ENCODE measurements around the gene CELSR1. TPM values are rescaled to one million over a fixed set of nuclear protein-coding genes. Genes with fewer than 3 reads are reported as not detected.

Gene CELSR1
- total RNA-seq, 1 experiment from 2014 or later: 14.2 TPM

- no TSS peak for BruUV-seq (replicated peaks)
- no peaks in the 10 kb centered on the region for H3F3A ChIP-seq (ENCODE audit: low read length, unreplicated experiment)
- peak overlapping the region; percentile 80 for H3K4me2 ChIP-seq (ENCODE audit: low read length)
- peaks cover 31% of the 10 kb centered on the region for H3K4me1 ChIP-seq (ENCODE audit: insufficient read depth, low read length)
- no peak for DNase-seq
- ATAC-seq: no peak
- no peaks in the 10 kb centered on the region for H3K36me3 ChIP-seq (ENCODE audit: low read depth, low read length)
- H3K9ac ChIP-seq (ENCODE audit: low read length): no peak overlapping the region
- H3K9me2 ChIP-seq (replicated peaks; ENCODE audit: low read length): no peaks in the 10 kb centered on the region
- H3K79me2 ChIP-seq (ENCODE audit: low read length): peaks cover 69% of the 10 kb centered on the region
- intact Hi-C loops (cut with micrococcal nuclease): no loop called here
- no peaks in the 10 kb centered on the region for H3K27me3 ChIP-seq (ENCODE audit: low read length)
- 0 out of 2 replicates have a peak overlapping the region, but pooled peaks have one; percentile 9 for H3K27ac ChIP-seq (ENCODE audit: low read length)
- H4K20me1 ChIP-seq (ENCODE audit: low read length): 0 out of 2 replicates have a peak, but pooled peaks cover 3% of the 10 kb centered on the region
- TF ChIP-seq CTCF (conservative IDR thresholded peaks at IDR 0.05; ENCODE audit: low read depth, low read length): no peak
- no peak for TF ChIP-seq EZH2 (IDR thresholded peaks at IDR 0.05; ENCODE audit: low read length, unreplicated experiment)
- no peak for TF ChIP-seq EZH2phosphoT487 (IDR thresholded peaks at IDR 0.05; ENCODE audit: borderline replicate concordance, low read length)
- peak overlapping the region; percentile 61 for H3K4me3 ChIP-seq (ENCODE audit: low read length)
- no peaks in the 10 kb centered on the region for H3K9me3 ChIP-seq (ENCODE audit: low read length)
- POLR2A ChIA-PET (ENCODE audit: unreplicated experiment): no interaction called here
- H2AFZ ChIP-seq (ENCODE audit: low read length): no peak overlapping the region
- CTCF ChIA-PET: no interaction called here
Observed at GRCh38 chr22:46533070-46533833, 4.2 kb downstream of the CELSR1 start.

DNA sequence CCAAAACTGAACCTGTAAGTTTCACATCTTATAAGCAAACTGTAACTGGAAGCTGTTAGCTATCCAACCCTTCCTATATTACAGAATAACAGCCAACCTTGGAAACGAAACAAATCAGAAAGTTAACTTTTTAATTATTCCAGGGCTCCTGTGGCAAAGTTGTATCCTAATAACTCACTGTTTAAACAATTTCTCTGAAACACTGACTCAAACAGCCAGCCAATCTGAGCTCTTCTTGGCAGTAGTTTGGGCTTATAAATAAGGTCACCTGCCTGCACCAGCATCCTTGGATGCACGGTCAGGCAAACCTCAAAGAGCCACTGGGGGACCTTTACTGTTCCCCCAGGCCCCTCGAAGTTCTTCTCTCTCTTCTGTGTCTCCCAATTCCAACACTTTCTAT lies 5.0 kb downstream of the CELSR1 start:
- Histone ChIP-seq H3K79me2 (ENCODE audit: low read length) (peaks cover 71% of the 10 kb centered on the region), H3K9me2 (replicated peaks; ENCODE audit: low read length) (no peaks in the 10 kb centered on the region), H3K9ac (ENCODE audit: low read length) (no peak overlapping the region), H3K4me2 (ENCODE audit: low read length) (peak overlapping the region; percentile 80), H2AFZ (ENCODE audit: low read length) (no peak overlapping the region), H3F3A (ENCODE audit: low read length, unreplicated experiment) (no peaks in the 10 kb centered on the region), H3K27me3 (ENCODE audit: low read length) (no peaks in the 10 kb centered on the region), H3K36me3 (ENCODE audit: low read depth, low read length) (no peaks in the 10 kb centered on the region), H3K9me3 (ENCODE audit: low read length) (no peaks in the 10 kb centered on the region), H3K4me3 (ENCODE audit: low read length) (peak overlapping the region; percentile 61), H3K4me1 (ENCODE audit: insufficient read depth, low read length) (peaks cover 38% of the 10 kb centered on the region), H3K27ac (ENCODE audit: low read length) (peak overlapping the region; percentile 30), H4K20me1 (ENCODE audit: low read length) (0 out of 2 replicates have a peak, but pooled peaks cover 3% of the 10 kb centered on the region)
- DNase-seq (peak; percentile 47), ATAC-seq (peak; percentile 17; the same call in 1 of the 2 replicates)
- BruUV-seq (replicated peaks): no TSS peak
- intact Hi-C loops (cut with micrococcal nuclease): no loop called here
- CTCF ChIA-PET: no interaction called here
- POLR2A ChIA-PET (ENCODE audit: unreplicated experiment): no interaction called here
- TF ChIP-seq CTCF (conservative IDR thresholded peaks at IDR 0.05; ENCODE audit: low read depth, low read length) (no peak), EZH2 (IDR thresholded peaks at IDR 0.05; ENCODE audit: low read length, unreplicated experiment) (no peak), EZH2phosphoT487 (IDR thresholded peaks at IDR 0.05; ENCODE audit: borderline replicate concordance, low read length) (no peak)

GRCh38 chr22:46531581-46532175 lies 5.7 kb downstream of the CELSR1 start:
- H3K4me2 ChIP-seq (ENCODE audit: low read length): peak overlapping the region; percentile 80
- peak overlapping the region; percentile 61 for H3K4me3 ChIP-seq (ENCODE audit: low read length)
- H3K79me2 ChIP-seq (ENCODE audit: low read length): peaks cover 79% of the 10 kb centered on the region
- CTCF ChIA-PET: no interaction called here
- H3K9me3 ChIP-seq (ENCODE audit: low read length): no peaks in the 10 kb centered on the region
- H3K36me3 ChIP-seq (ENCODE audit: low read depth, low read length): no peaks in the 10 kb centered on the region
- H3K4me1 ChIP-seq (ENCODE audit: insufficient read depth, low read length): peaks cover 45% of the 10 kb centered on the region
- H3K9ac ChIP-seq (ENCODE audit: low read length): no peak overlapping the region
- POLR2A ChIA-PET (ENCODE audit: unreplicated experiment): no interaction called here
- peak overlapping the region; percentile 30 for H3K27ac ChIP-seq (ENCODE audit: low read length)
- TF ChIP-seq EZH2 (IDR thresholded peaks at IDR 0.05; ENCODE audit: low read length, unreplicated experiment): no peak
- TF ChIP-seq EZH2phosphoT487 (IDR thresholded peaks at IDR 0.05; ENCODE audit: borderline replicate concordance, low read length): no peak
- TF ChIP-seq CTCF (conservative IDR thresholded peaks at IDR 0.05; ENCODE audit: low read depth, low read length): no peak
- ATAC-seq: no peak
- no peaks in the 10 kb centered on the region for H3K27me3 ChIP-seq (ENCODE audit: low read length)
- peak; percentile 42 for DNase-seq
- intact Hi-C loops (cut with micrococcal nuclease): no loop called here
- H3K9me2 ChIP-seq (replicated peaks; ENCODE audit: low read length): no peaks in the 10 kb centered on the region
- no peak overlapping the region for H2AFZ ChIP-seq (ENCODE audit: low read length)
- H3F3A ChIP-seq (ENCODE audit: low read length, unreplicated experiment): no peaks in the 10 kb centered on the region
- 0 out of 2 replicates have a peak, but pooled peaks cover 3% of the 10 kb centered on the region for H4K20me1 ChIP-seq (ENCODE audit: low read length)
- no TSS peak for BruUV-seq (replicated peaks)

Data from PC-3 (cell line).